GM10266 (cell line): ENCODE data around the gene DGKZ.

Experiments used
- DNase-seq: peaks from one replicate; pipeline ENCODE4 v3.0.0; 2012; ENCODE audit errors: extremely low spot score
- TF ChIP-seq, protein P1 (sequence below): IDR thresholded peaks from 2 replicates; pipeline ENCODE4 v1.5.1; 2012; ENCODE audit warnings: mild to moderate bottlenecking, low read depth; ENCODE audit not compliant: control insufficient read depth, insufficient read depth; ENCODE audit errors: missing control alignments

The DGKZ gene

DNA sequence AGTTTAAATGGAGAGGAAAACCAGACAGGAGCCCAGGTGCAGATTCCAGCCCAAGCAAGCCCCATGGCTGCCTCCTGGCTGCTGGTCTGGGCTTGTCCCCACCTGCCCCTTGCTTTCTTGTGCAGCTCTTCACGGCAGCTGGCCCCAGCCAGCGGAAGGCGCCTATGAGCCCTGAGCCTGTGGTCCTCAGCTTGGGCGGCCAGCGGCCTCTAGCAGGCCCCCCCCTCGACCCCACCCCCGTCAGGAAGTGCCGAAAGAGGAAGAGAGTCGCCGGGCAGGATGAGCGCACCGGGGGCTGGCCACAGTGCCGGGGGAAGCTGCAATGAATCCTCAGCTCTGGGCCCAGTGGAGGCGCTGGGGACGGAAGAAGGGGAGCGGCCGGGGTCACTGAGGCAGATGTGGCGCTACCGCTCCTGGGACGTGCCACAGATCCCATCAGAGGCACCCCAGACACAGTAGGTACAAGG lies 2.1 kb upstream of the DGKZ start:
- DNase-seq, result peak; percentile 69
- TF ChIP-seq, protein P1, sequence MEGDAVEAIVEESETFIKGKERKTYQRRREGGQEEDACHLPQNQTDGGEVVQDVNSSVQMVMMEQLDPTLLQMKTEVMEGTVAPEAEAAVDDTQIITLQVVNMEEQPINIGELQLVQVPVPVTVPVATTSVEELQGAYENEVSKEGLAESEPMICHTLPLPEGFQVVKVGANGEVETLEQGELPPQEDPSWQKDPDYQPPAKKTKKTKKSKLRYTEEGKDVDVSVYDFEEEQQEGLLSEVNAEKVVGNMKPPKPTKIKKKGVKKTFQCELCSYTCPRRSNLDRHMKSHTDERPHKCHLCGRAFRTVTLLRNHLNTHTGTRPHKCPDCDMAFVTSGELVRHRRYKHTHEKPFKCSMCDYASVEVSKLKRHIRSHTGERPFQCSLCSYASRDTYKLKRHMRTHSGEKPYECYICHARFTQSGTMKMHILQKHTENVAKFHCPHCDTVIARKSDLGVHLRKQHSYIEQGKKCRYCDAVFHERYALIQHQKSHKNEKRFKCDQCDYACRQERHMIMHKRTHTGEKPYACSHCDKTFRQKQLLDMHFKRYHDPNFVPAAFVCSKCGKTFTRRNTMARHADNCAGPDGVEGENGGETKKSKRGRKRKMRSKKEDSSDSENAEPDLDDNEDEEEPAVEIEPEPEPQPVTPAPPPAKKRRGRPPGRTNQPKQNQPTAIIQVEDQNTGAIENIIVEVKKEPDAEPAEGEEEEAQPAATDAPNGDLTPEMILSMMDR, result peak; percentile 33

DNA sequence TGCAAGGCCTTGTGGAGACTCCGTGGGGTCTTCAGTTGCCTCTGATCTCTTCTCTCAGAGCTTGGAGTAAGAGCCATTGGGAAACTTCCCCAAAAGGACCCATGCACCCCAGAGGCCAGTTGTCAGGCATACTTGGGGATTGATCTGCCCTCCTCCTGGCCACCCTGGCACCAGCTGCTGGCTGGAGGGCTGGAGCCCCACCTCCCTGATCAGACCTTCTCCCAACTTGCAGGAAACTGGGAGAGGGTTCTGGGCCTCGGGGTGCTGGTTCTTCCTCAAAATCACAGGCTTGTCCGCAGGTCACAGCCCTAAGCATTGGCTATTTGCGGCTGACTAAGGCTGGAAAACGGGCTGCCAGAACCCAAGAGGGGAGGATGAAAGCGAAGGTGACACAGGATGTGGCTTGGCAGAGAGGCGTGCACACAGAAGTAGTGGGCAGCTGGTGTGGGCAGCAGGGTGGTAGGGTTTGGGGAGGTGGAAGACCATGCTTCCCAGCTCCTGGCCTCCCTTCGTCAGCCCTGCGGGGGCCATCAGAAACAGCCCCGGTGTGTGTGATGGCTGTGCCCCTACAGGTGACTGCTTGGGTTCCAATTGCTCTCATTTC lies 1.3 kb upstream of the DGKZ start:
- no peak for DNase-seq
- TF ChIP-seq, protein P1, result no peak

DNA sequence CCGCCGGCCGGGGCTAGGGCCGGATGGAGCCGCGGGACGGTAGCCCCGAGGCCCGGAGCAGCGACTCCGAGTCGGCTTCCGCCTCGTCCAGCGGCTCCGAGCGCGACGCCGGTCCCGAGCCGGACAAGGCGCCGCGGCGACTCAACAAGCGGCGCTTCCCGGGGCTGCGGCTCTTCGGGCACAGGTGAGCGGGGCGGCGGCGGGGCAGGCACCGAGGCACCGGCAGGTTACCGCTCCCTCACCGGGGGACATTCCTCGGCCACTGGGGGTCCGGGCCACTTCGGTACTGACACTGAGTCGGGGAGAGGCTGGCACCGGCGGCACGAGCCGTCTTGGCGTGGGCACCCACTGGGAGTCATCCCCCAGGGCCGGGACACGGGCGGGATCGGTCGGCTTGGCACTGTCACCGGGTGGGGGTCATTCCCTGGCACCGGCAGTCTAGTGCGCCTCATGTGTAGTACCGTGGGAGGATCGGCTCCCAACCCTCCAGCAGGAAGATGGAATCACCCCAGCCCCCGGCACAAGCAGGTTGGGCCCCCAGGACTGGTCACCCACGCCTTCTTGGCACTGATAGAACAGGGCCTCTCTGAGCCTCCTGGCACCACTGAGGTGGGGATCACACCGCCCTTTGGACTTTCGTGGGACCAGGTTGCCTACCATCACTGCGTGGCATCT lies 511 bp downstream of the DGKZ start:
- TF ChIP-seq, protein P1, result no peak
- no peak for DNase-seq

DNA sequence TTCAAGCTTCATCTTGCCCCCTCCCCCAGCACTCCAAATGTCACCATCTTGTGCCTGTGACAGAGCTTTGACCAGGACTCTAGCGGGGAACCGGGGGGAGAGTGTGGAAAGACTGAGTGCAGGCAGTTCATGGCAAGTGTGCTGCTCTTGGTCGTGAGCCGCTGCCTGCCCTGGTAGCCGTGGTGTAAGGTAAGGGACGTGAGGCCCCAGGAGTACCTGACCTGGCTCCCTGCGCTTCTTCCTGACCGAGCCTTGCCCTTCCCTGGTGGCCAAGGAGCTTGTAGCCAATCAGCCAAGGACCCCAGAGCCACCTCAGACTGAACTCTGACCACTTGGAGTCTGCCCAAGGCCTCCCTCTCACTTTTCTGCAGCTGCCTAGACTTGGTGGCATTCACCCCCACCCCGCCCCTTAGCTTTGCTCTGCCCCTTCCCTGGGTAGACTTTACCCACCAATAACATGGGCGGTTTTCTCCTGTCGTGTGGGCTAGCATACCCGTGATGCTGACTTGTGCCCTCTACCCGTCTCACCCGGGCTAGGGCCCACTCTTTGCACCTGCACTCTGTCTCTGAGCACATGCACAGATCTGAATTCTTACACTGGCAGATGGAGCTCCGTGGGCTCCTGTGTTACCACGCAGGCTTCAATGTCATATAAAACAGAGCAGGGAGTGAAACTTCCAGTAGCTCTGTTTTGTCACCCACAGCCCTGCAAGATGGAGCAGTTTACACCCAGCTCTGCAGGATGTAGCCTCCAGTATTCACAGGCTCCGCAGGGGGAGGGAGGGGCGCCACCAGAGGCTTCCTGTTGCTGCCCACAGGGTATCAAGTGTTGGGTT lies 1.5 kb downstream of the DGKZ start:
- TF ChIP-seq, protein P1, result no peak
- DNase-seq, result no peak

DNA sequence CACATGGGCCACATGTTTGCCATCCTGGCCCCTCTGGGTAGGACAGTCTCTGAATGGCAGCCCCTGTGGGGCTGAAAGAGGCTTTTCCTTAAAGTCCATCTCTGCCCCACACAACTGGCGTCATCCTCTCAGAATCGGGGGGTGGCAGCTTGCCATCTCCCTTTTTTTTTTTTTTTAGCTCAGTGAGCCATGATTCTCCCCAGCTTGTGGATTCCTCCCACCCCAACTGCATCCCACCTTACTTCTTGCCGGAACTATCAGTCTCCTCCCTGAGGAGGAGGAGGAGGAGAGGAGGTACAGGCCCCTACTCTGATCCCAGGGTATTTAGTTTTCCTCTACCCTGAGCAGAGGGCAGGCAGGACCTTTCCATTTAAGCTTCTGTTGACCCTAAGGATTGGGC lies 3.4 kb downstream of the DGKZ start:
- no peak for DNase-seq
- TF ChIP-seq, protein P1, result no peak

DNA sequence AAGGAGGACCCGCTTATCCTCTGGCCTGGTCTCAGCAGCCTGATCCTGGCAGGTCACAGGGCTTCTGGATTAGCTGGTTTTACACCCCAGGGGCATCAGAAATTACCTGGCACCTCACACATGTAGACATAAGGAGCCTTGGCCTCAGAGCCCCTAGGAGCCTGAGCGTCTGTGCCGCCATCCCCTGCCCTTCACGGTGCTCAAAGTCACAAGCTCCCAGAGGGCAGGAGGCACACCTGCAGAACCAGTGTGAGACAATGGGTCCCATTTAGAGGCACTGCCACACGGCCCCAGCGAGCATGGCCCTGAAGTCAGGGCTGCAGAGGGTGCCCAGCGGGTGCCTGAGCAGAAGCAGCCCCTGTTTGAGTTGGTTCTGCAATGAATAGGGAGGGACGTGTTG lies 3.9 kb downstream of the DGKZ start:
- TF ChIP-seq, protein P1, result no peak
- DNase-seq, result no peak
